Activated CD4-positive, CD25-positive, alpha-beta regulatory T cell treated with anti-CD3 and anti-CD28 coated beads, Interleukin-2, amount 50 U/mL, for 72 hours (primary cell): ENCODE measurements around the gene ADAM15.

Experiments used
- DNase-seq: peaks from one replicate; pipeline ENCODE4 v3.0.0; 2021

ADAM15 gene

DNA sequence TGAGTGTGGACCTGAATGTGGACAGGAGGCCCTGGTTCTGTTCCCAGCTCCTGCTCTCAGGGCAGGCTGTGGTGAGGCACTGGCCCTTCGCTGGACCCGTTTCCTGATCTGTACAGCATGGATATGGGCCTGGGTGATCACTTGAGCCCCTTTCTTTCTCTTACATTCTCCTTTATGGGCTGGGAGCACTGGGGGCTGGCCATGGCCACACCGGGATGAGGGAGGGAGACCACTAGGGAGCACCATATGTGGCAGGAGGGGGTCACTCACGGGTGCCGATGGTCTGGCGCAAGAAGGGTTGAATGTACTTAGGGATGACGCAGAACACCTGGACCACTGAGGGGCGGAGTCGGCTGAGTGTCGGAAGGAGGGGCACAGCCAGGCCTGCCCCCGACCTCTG is 20.2 kb upstream of the ADAM15 start:
- no peak for DNase-seq

GRCh38 chr1:155032886-155033285 is 18.2 kb upstream of the ADAM15 start:
- DNase-seq, result no peak

DNA sequence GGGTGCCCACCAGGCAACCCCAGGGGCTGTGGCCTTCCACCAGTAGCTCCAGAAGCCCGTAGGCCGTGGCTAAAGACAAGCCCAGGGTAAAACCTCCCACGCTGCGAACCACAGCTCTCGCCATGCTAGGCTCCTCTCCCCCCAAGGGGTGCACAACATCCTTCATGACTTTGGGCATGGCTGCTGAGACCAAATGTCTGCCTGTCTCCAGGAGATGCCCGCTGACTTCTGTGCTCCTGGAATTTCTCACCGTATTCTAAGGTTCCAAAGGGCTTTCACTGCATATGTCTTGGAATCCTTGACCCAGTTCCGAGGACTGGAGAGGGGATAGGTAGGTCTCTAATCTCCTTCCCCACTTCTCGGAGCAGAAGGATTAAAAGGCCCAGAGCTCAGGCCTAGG is 17.6 kb upstream of the ADAM15 start, which contains the start of the genes DCST1 and DCST2:
DCST1 (plus strand) TSS at position 301 of the 400 bp plus-strand sequence. CDS start 213 bp downstream, outside the sequence.
DCST2 (minus strand) TSS at position 258 of the 400 bp plus-strand sequence; CDS start at position 178, 80 bp downstream.
- DNase-seq, result no peak

GRCh38 chr1:155034318-155035208 is 16.6 kb upstream of the ADAM15 start:
- DNase-seq, result no peak

DNA sequence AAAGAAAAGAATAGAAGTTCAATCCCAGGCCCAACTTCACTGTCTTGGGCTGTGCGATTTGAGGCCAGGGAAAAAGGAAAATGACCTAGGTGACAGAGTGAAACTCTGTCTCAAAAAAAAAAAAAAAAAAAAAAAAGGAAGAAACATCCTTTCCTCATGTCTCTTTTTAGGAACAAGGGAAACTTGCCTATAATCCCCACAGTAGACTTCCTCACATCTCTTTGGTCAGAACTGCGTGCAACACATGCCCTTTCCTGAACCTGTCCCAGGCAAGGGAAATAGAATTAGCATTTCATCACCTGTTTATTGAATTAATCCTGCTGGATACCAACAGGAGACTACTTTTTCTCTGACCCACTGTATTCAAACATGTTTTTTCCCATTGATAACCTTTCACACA is 15.2 kb upstream of the ADAM15 start:
- DNase-seq, result no peak

DNA sequence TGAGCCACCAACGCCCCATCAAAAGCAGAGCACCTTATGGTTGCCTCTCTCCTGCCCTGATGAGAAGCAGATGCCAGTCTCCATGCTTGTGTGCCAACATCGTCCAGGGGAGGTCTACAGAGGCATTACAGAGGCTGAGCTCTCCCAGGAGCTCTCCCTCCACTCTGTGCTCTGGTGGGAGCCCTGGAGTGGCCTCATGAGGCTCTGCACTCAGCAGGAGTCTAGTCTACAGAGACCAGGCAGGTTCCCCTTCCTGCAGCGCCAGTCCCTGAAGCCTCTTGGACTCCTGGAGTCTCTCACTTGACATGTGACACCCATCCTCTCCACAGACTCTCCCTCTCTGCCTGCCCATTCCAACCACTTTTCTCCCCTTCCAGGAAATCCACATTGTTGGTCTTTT is 14.1 kb upstream of the ADAM15 start:
- no peak for DNase-seq

DNA sequence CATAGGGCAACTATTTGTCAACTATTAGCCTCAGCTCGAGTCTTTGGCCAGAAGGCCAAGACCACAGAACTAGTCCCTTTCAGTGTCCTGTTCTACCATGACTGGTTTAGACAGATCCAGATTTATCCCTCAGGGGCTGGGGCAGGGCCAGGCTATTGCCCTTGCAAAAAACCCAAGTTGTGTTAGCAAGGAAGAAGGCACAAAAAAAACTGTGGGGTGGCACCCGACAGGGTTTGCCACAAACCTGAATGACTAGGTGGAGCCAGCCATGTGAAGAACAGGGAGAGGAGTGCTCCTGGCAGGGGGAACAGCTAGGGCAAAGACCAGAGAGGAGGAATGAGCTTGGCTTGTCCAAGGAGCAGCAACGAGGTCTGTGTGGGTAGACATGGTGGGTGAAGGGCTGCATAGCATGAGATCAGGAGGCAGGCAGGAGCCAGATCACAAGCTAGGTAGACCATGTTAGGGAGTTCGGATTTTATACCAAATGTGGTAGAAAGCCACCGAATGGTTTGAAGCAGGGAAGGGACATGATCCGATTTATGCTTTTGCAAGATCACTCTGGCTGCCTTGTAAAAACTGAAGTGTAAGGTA is 13.2 kb upstream of the ADAM15 start:
- no peak for DNase-seq

DNA sequence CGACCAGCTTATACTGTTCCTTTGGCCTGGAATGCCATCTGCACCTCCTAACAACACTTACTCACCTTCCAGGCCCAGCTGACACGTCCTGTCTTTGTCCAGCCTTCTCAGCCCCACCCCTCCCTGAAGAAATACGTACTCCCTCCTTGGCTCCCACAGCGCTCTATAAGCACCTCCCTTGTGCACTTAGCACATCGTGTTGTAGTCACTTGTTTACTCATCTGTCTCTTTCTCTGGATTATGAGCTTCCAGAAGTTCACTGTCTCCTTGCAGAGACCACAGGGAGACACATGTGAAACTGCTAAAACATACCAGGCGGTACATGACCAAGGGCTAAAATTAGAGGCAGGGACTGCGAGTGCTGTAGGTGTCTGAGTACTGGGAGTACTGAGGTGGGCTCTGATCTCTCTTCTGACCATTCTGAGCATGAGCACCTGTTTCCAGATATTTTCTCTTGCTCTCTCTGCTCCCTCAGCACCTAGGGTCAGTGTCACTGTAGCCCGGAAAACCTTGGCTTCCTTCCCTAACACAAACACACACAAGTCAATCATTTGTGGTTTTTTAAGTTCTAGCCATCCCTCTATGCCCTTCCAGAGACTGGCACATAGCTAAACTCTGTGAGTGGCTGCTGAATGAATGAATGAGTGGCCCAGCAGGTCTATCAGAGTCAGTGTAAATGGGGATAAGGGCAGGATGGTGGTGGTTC is 12.4 kb upstream of the ADAM15 start:
- no peak for DNase-seq

GRCh38 chr1:155039308-155039669 is 11.8 kb upstream of the ADAM15 start:
- DNase-seq, result no peak

DNA sequence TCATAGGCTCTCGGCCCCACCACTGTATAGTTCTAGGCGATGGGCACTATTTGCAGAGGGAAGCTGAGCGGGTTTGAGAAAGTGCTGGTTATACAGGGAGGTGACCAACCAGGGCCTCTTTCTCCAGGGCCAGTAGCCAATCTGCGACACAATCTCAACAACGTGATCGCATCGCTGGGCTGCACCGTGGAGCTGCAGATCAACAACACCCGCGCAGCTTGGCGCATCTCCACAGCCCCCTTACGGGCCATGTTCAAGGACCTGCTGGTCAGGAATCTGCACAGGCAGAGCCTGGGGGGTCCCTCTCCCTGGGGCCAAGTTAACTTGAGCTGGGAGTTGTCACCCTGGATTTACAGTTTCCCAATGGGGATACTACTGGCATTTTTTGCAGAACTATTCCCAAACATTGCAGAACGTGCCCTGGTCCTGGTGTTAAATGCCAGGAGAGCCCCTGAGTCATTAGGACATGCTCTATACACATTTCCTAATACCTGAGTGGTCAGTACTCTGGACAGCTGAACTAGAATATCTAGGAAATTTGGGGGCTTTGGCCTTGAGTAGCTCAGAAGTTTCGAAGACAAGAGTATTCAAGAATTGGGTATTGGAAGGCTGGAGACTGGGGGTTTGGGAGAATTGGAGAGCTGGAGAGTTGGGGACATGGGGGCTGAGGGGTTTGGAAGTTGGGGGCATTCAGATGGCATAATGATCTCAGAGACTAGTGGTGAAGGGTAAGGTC is 10.6 kb upstream of the ADAM15 start:
- DNase-seq, result no peak

DNA sequence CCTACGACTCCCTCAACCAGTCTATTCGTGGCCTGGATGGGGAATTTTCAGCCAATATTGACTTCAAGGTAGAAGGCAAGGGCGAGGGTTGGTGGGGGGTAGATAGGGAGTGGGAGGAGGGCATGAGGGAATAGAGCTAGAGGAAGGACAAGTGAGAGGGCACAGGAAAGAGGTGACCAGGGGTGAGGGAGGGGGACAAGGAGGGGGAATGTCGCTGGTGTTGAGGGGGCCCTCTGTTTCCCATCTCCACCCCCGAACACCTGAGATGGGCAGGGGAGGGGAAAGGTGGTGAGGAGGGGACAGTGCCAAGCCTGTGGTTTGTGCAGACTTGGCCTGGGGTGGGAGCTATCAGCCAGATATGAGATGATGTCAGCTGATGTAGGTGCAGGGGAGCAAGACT is 8.3 kb upstream of the ADAM15 start:
- DNase-seq, result no peak

- no peak for DNase-seq
These were observed 7.8 kb upstream of the ADAM15 start for GRCh38 chr1:155043301-155043702.

- DNase-seq, result no peak
These were observed 7.3 kb upstream of the ADAM15 start for GRCh38 chr1:155043793-155044192.

DNA sequence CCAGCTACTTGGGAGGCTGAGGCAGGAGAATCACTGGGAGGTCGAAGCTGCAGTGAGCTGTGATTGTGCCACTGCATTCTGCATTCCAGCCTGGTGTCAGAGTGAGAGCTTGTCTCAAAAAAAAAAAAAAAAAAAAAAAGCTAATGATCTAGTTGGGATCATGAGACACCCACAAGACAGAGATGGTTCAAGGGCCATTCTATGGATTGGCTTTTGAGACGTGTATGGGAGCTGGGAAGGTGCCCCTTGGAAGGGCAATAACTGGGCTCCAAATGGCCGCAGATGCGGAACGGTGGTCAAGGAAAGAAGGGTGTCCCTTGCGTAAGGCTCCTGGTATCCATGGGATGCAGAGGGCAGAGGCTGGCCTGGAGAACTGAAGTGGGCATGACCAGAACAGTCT is 6.8 kb upstream of the ADAM15 start:
- no peak for DNase-seq

DNA sequence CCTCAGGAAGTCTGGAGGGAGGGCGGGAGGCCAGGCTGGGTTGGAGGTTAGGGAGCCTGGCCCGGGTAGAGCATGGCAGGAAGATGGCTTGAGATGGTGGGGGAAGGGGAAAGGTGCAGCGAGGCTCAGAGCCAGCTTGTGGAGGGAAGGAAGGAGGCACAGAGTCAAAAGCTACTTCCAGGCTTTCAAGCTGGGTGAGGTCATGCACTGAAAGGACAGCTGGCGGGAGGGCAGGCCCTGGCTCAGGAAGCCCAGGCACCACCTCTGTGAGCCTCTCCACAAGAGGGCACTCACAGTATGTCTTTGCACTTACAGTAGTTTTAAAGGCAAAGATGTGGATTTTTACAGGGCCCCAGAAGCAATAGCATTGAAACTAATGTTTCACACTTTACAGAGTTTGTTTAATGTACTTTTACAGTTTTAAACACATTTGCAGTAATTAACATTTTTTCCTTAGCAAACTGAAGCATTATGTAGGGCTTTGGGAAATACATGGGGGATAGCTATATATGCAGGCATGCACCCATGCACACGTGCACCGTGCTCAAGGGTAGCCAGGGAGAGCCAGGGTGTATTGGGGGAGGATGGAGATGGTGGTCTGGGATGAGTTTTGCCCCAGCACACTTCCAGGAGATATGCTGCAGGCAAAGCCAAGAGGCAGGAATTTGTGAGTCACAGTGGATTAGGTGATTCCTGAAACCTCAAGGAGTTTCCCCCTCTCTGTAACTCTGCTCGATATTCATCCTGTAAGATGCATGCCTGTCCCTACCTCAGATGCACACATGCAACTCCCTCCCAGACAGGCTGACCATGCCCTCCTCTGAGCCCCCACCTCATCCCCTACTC is 6.1 kb upstream of the ADAM15 start:
- no peak for DNase-seq

- DNase-seq, result no peak
These were observed 2.4 kb upstream of the ADAM15 start for GRCh38 chr1:155048449-155049334.

DNA sequence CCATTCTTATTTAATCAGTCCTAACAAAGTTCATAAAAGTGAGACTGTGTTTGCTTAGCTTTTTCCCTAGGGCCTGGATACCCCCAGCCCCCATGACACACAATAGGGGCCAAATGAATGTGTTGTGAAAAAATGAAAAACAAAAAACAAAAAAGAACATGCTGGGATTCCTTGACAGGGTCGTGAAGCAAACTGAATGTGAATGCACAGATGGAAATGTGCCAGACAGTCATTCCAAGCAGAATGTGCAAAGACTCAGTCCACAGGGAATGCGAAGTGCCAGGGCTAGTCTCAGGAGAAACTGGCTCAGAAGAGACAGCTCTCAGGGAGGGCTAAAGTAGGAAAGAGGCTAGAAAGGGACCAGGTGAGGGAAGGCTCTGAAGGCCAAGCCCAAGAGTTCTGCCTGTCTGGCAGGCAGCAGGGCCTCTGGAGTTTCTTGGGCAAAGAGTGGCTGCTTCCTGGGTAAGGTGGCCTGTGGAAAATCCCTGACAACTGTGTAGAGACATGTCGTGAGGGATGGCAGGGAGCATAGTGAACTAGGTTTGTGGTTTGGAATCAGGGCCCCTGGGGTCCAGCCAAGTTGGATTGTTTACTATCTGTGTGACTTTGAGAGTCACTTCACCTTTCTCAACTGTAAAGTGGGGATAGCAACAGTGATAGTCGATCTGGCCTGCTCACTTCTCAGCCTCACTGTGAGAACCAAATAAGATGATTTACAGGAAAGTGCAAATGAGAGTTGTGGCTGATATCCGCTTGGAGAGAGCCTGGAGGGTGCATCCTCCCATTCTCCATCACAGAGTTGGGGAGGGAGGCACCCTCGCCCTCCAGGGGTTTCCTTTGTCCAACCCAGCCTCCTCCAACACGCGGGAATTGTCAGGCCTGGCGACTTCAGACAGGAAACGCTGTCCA is 1.2 kb upstream of the ADAM15 start:
- no peak for DNase-seq

DNA sequence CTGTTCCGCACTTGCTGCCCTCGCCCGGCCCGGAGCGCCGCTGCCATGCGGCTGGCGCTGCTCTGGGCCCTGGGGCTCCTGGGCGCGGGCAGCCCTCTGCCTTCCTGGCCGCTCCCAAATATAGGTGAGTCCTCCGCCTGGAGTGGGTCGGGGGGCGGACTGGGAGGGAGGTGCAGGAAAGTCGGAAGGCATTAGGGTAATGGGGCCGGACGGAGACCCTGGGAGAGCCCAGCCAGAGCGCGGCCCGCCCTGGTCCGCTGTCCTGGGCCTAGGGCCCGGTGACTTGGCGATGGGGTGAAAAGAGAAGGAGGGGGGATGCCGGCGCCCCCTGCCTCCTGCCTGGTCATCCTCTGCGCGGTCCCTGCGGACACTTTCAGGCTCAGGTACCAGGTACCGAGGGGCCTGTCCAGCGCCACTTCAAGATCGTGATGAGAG is 243 bp downstream of the ADAM15 start:
- no peak for DNase-seq

- peak; percentile 47 for DNase-seq
These were observed 772 bp downstream of the ADAM15 start for GRCh38 chr1:155051777-155052398.
